Coronary artery (tissue), 2 donors: ENCODE results near the gene CLPTM1L.

Source experiments
- DNase-seq: peaks from one replicate; pipeline ENCODE4 v3.0.0-alpha.2; 2017; ENCODE audit warnings: low spot score
- H3K27ac ChIP-seq, 2 donors: fragments of 200-600 bp; sonication (generic); one replicate each; pipeline ENCODE4 v1.5.1; 2016 to 2019
- H3K4me3 ChIP-seq: fragments of 200-600 bp; sonication (generic); 2 replicates; pipeline ENCODE4 v1.5.1; 2016; ENCODE audit warnings: mild to moderate bottlenecking, moderate library complexity
- CTCF ChIP-seq: fragments of 200-600 bp; sonication (generic); IDR thresholded peaks from one replicate; pipeline ENCODE4 v1.5.1; 2019; ENCODE audit warnings: antibody characterized with exemption

Gene CLPTM1L

GRCh38 chr5:1338506-1339070 lies 6.3 kb downstream of the CLPTM1L start:
- H3K4me3 ChIP-seq, result no peak overlapping the region
- DNase-seq, result no peak
- TF ChIP-seq CTCF, result no peak
- no peak overlapping the region for H3K27ac ChIP-seq

- H3K4me3 ChIP-seq, result no peak overlapping the region
- no peak for TF ChIP-seq CTCF
- no peak overlapping the region for H3K27ac ChIP-seq
- no peak for DNase-seq
These were observed 6.8 kb downstream of the CLPTM1L start for GRCh38 chr5:1338196-1338490.

- Histone ChIP-seq H3K27ac (no peak overlapping the region), H3K4me3 (no peak overlapping the region)
- DNase-seq, result no peak
- TF ChIP-seq CTCF, result no peak
These were observed 7.3 kb downstream of the CLPTM1L start for GRCh38 chr5:1337489-1338195.

GRCh38 chr5:1336749-1337488 lies 8.0 kb downstream of the CLPTM1L start:
- TF ChIP-seq CTCF, result no peak
- DNase-seq, result no peak
- Histone ChIP-seq H3K4me3 (no peak overlapping the region), H3K27ac (no peak overlapping the region)

GRCh38 chr5:1336106-1336561 lies 8.8 kb downstream of the CLPTM1L start:
- TF ChIP-seq CTCF, result no peak
- no peak overlapping the region for H3K27ac ChIP-seq
- DNase-seq, result no peak
- H3K4me3 ChIP-seq, result no peak overlapping the region

GRCh38 chr5:1335540-1336095 lies 9.3 kb downstream of the CLPTM1L start:
- TF ChIP-seq CTCF, result no peak
- no peak for DNase-seq
- Histone ChIP-seq H3K27ac (no peak overlapping the region), H3K4me3 (no peak overlapping the region)
